Ovary (tissue), 9 donors: Measurements from ENCODE around the gene AP2M1. TPM values are rescaled to one million over a fixed set of nuclear protein-coding genes. Genes with fewer than 3 reads are reported as not detected.
"Not testable (repeated sequence)": the region's sequence is repeated elsewhere in the genome, so short reads cannot be mapped to it uniquely, and the experiment has no call there.

Source experiments
- DNase-seq, 5 donors: peaks; one replicate each; pipeline ENCODE4 v3.0.0-alpha.2; 2019 to 2020
- H3K27ac ChIP-seq, 2 donors: fragments of 200-600 bp; one replicate each; pipeline versions ENCODE4 v1.5.1 to v1.8.0; 2019 to 2022
- H3K27me3 ChIP-seq: fragments of 200-600 bp; one replicate; pipeline ENCODE4 v1.8.0; 2022
- H3K36me3 ChIP-seq: fragments of 200-600 bp; sonication (generic); one replicate; pipeline ENCODE4 v1.5.1; 2019
- H3K4me1 ChIP-seq: one replicate; pipeline ENCODE4 v1.8.1; 2013; ENCODE audit warnings: mild to moderate bottlenecking, moderate library complexity; ENCODE audit not compliant: insufficient read depth
- H3K4me3 ChIP-seq: fragments of 200-600 bp; sonication (generic); one replicate; pipeline ENCODE4 v1.5.1; 2017
- H3K9me3 ChIP-seq, 2 donors: fragments of 200-600 bp in 1 of 2; sonication (generic) in 1 of 2; one replicate each; pipeline versions ENCODE4 v1.5.1 to v1.8.1; 2013 to 2019; ENCODE audit warnings: mild to moderate bottlenecking in 1 of 2, moderate library complexity in 1 of 2
- CTCF ChIP-seq, 3 donors: fragments of 450-650 bp in 2 of 3; fragments of 200-600 bp in 1 of 3; IDR thresholded peaks; one replicate each; pipeline versions ENCODE4 v1.5.1 to v1.8.0; 2016 to 2022; ENCODE audit warnings: antibody characterized with exemption in 3 of 3, mild to moderate bottlenecking in 1 of 3
- EP300 ChIP-seq: sonication (generic); formaldehyde crosslinking; IDR thresholded peaks from one replicate; pipeline ENCODE4 v1.6.1; 2017; ENCODE audit warnings: antibody characterized with exemption
- POLR2A ChIP-seq: fragments of 450-650 bp; IDR thresholded peaks from one replicate; pipeline ENCODE4 v1.6.1; 2017; ENCODE audit warnings: antibody characterized with exemption, mild to moderate bottlenecking, moderate library complexity
- WGBS, 3 donors: extraction: QIAGEN DNeasy Blood & Tissue Kit in 1 of 3; methylation state at CpG; one replicate each; pipeline versions ENCODE4 v1.1.5 to v1.1.7; 2013 to 2017; 5-methylcytosine and 5-hydroxymethylcytosine counted together
- intact Hi-C, 4 donors: fragments of 100-400 bp; cut with DNase I; formaldehyde crosslinking; loops; one replicate each; pipeline versions ENCODE4 v1.11.0 to v1.15.1; 2022 to 2023
- polyA plus RNA-seq, 2 donors: library from polyadenylated mRNA; stranded (reverse); fragments of 200-250 nt in 1 of 2; fragments of 350-450 nt in 1 of 2; fragmentation: Illumina TruSeq in 1 of 2; extraction: RNeasy Lipid Tissue Mini Kit (QIAGEN cat#74804) in 1 of 2; gene quantifications; one replicate each; pipeline ENCODE4 v1.2.3, GENCODE V29; 2013 to 2014
- total RNA-seq, 7 donors: library from RNA; depleted of rRNA in 2 of 7; stranded (reverse); fragments of >200 nt in 2 of 7; fragmentation: NEBNext Ultra II Directional in 3 of 7; extraction: Animal tissue kit (Norgen Biotek cat#: 25700) in 3 of 7; gene quantifications; one replicate each; pipeline versions ENCODE4 v1.1.0 to v1.2.4, GENCODE V29; 2016 to 2023
- donor health status: DM: no; HTN: no; CAD: no; lungs with moderate emphysema.
- donor health status: DM: no; HTN: no; CAD: no.
- donor health status: Bipolar disorder and iron deficiency.
- donor health status: DM: yes; HTN: yes; CAD: no.
- donor health status: DM: no; HTN: no; CAD: no.
- donor health status: DM: yes; HTN: yes; CAD: no.

The AP2M1 gene
- total and polyA plus RNA-seq, 9 donors, result 107 to 371 (median 252) TPM

- DNase-seq, result no peak
- 81 to 93% (median 85%) methylated on average over 8 of the region's 8 CpGs for WGBS, 3 donors
- Histone ChIP-seq H3K4me3 (no peak overlapping the region), H3K27me3 (no peaks in the 10 kb centered on the region), H3K36me3 (no peaks in the 10 kb centered on the region), H3K27ac (no peak overlapping the region), H3K4me1 (no peaks in the 10 kb centered on the region), H3K9me3 (no peaks in the 10 kb centered on the region)
- TF ChIP-seq POLR2A (no peak), EP300 (no peak), CTCF (IDR thresholded peaks at IDR 0.05) (no peak)
- intact Hi-C loops, result loop anchor here in 1 of 4 donors (10.0 kb wide), 1 partner anchor 99 kb away; the partner anchor contains the start of genes ALG3 and EEF1AKMT4
Observed at GRCh38 chr3:184145751-184146270, 28.8 kb upstream of the AP2M1 start.

GRCh38 chr3:184148076-184148475 lies 26.6 kb upstream of the AP2M1 start:
- intact Hi-C loops, result loop anchor here in 1 of 4 donors (10.0 kb wide), 1 partner anchor 97 kb away; the partner anchor contains the start of genes ALG3 and EEF1AKMT4
- Histone ChIP-seq H3K27ac (no peak overlapping the region), H3K9me3 (no peaks in the 10 kb centered on the region), H3K27me3 (no peaks in the 10 kb centered on the region), H3K4me1 (no peaks in the 10 kb centered on the region), H3K36me3 (no peaks in the 10 kb centered on the region), H3K4me3 (no peak overlapping the region)
- no peak for TF ChIP-seq CTCF (IDR thresholded peaks at IDR 0.05)
- TF ChIP-seq POLR2A, result no peak
- no peak for TF ChIP-seq EP300
- 68 to 86% (median 81%) methylated on average over 3 of the region's 3 CpGs for WGBS, 3 donors
- no peak for DNase-seq

GRCh38 chr3:184149123-184149522 lies 25.5 kb upstream of the AP2M1 start:
- intact Hi-C loops, result loop anchor here in 1 of 4 donors (10.0 kb wide), 1 partner anchor 96 kb away; the partner anchor contains the start of genes ALG3 and EEF1AKMT4
- Histone ChIP-seq H3K4me3 (no peak overlapping the region), H3K9me3 (no peaks in the 10 kb centered on the region), H3K4me1 (no peaks in the 10 kb centered on the region), H3K36me3 (no peaks in the 10 kb centered on the region), H3K27ac (no peak overlapping the region), H3K27me3 (no peaks in the 10 kb centered on the region)
- 86 to 92% (median 91%) methylated on average over 6 of the region's 6 CpGs for WGBS, 3 donors
- no peak for TF ChIP-seq EP300
- no peak for TF ChIP-seq POLR2A
- TF ChIP-seq CTCF (IDR thresholded peaks at IDR 0.05), result no peak
- DNase-seq, result no peak

DNA sequence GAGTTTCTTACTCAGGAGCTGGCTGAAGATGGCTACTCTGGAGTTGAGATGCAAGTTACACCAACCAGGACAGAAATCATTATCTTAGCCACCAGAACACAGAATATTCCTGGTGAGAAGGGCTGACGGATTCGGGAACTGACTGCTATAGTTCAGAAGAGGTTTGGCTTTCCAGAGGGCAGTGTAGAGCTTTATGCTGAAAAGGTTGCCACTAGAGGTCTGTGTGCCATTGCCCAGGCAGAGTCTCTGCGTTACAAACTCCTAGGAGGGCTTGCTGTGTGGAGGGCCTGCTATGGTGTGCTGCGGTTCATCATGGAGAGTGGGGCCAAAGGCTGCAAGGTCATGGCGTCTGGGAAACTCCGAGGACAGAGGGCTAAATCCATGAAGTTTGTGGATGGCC lies 24.9 kb upstream of the AP2M1 start:
- WGBS, 3 donors, result 64 to 71% (median 66%) methylated on average over 6 of the region's 6 CpGs
- intact Hi-C loops, result loop anchor here in 1 of 4 donors (10.0 kb wide), 1 partner anchor 95 kb away; the partner anchor contains the start of genes ALG3 and EEF1AKMT4

DNA sequence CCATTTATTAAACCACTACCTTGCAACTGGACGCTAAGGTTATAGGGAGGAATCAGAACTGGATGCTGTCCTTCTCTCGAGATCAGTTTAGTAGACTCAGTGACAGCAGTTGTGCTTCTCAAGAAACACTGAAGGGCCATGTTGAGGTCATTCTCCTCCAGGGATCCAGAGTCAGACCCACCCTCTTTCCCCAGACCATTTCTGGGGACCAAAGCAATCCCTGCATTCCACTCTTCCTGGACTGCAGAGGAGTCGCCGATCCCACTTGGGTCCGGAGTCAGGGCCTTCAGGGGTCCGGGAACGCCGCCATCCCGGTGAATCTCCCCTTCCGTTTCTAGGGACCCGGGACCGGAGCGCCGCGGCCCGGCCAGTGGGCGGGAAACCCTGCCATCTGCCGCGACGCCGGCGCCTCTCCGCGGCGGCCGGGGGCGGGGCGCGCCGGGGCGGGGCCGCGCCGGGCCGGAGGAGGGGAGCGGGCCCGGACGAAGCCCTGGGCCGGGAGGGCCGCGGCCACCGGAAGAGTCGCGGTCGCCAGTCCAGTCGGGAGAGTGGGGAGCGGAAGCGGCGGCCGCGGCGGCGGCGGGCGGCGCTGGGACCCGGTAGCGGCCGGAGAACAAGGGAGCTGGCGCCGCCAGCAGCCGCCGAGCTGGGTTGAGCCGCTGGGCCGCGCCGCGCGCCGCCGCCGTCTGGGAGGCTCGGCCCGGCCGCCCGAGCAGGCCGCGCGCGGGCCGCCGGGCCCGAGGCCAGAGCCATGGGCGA lies 19.6 kb upstream of the AP2M1 start, which contains the start of gene DVL3:
DVL3 (plus strand) TSS at position 493 of the 759 bp plus-strand sequence; CDS start at position 752, 259 bp downstream.
- DNase-seq, result peak; percentile 65 to 82 (median 74)
- Histone ChIP-seq H3K4me3 (peak within 1 kb of the TSS; percentile 76), H3K36me3 (no peaks in the 10 kb centered on the region), H3K4me1 (peaks cover 3% of the 10 kb centered on the region), H3K27me3 (no peaks in the 10 kb centered on the region), H3K27ac (peak within 1 kb of the TSS; percentile 80 to 95), H3K9me3 (no peaks in the 10 kb centered on the region)
- TF ChIP-seq POLR2A (no peak), CTCF (IDR thresholded peaks at IDR 0.05) (no peak), EP300 (no peak)
- intact Hi-C loops, result no loop called here
- WGBS, 3 donors, result 1 to 3% (median 1%) methylated on average over 17 to 84 of the region's 84 CpGs

More for the DNA sequence above, 24.9 kb upstream of the AP2M1 start:
- not testable (repeated sequence) for H3K36me3 ChIP-seq, H3K27ac ChIP-seq, H3K27me3 ChIP-seq, H3K9me3 ChIP-seq, H3K4me1 ChIP-seq, H3K4me3 ChIP-seq
- peak in 1 of 5 donors; percentile 22 for DNase-seq
